Activated naive CD4-positive, alpha-beta T cell treated with anti-CD3 and anti-CD28 coated beads, Interleukin-2, amount 50 U/mL, for 16 hours (primary cell): Measurements from ENCODE around the gene PTPRCAP.

Source experiments
- DNase-seq: peaks from one replicate; pipeline ENCODE4 v3.0.0-alpha.2; 2020

The PTPRCAP gene

GRCh38 chr11:67464411-67465188 is 27.1 kb upstream of the PTPRCAP start:
- DNase-seq, result peak; percentile 90

GRCh38 chr11:67463680-67464410 is 26.4 kb upstream of the PTPRCAP start:
- no peak for DNase-seq

DNA sequence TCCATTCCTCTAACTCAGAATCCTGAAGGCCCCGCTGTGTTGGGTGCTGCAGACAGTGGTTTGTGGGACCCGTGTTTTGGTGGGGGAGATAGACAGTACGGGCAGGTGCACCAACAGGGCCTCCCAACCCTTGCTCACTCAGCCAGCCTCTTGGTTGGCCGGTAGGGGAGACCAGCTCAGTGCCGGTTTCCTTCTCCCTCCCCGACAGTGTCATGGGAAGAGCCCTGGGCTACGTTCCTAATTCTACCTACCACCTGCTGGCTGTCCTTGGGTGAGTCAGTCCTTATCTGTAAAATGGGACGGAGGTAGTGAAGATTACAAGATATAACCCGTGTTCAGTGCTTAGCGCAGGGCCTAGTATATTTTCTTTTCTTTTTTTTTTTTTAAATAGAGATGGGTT is 25.7 kb upstream of the PTPRCAP start:
- no peak for DNase-seq

- DNase-seq, result no peak
Observed at GRCh38 chr11:67458266-67458665, 20.8 kb upstream of the PTPRCAP start.

DNA sequence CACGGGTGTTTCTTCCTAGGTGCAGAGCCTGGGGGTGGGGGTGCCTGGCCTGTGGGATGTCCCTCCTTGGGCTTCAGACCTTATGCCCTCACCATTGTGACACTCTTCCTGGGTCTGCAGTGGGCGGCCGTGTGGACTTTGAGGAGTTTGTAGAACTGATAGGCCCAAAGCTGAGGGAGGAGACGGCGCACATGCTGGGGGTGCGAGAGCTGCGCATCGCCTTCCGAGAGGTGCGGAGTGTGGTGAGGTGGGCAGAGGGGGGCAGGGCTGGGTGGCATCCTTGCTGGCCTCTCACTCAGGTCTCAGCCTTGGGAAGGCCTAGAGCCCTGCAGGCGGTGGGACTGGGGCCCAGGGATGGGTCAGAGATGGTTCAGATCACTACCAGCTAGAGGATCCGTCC is 20.0 kb upstream of the PTPRCAP start:
- no peak for DNase-seq

GRCh38 chr11:67456068-67456705 is 18.7 kb upstream of the PTPRCAP start:
- DNase-seq, result no peak

GRCh38 chr11:67455054-67455453 is 17.6 kb upstream of the PTPRCAP start, which contains the start of gene CABP4:
Gene CABP4, plus strand, starts transcription at chr11:67455354. Its CDS starts 70 bp downstream, at chr11:67455424.
- no peak for DNase-seq

DNA sequence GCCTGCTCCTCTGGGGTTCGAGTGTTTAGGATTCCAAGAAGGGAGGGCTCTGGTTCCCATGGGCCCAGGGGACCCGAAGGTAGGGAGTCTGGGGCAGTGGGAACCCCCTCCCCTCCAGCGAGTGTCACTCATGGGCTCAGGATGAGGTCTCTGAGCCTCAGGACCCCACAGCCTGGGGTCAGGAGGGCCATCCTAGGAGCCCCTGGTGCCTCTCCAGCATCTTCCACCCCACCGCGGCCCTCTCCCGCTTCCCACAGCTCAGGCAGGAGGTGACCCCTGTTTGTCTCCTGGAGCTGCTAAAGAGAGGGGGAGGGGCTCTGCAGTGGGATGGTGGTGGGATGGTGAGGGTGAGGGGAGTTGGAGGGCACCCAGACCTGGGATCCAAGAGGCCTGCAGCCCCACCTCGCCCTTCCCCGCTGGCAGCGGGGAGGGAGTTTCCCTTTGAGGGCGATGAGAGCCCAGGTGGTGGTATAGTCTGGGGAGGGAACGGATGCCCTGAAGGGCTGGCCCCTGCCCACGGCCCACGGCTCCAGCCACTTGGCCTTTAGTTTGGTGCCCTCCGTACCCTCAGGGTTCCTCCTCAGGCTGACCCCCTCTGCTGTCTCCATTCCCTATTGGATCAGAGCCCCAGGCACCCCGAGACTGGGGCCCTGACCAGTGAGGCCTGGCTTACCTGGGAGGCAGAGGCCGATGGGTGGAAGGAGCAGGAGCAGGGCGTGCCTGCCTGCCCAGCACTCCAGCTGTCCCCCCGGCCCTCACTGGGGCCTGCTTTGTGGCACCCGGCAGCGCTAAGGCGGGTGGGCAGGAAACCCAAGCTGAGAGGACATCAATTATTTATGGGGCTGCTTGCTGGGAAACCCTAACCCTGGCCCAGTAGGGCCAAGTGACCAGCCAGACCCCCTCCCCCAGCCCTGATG is 16.6 kb upstream of the PTPRCAP start:
- no peak for DNase-seq

DNA sequence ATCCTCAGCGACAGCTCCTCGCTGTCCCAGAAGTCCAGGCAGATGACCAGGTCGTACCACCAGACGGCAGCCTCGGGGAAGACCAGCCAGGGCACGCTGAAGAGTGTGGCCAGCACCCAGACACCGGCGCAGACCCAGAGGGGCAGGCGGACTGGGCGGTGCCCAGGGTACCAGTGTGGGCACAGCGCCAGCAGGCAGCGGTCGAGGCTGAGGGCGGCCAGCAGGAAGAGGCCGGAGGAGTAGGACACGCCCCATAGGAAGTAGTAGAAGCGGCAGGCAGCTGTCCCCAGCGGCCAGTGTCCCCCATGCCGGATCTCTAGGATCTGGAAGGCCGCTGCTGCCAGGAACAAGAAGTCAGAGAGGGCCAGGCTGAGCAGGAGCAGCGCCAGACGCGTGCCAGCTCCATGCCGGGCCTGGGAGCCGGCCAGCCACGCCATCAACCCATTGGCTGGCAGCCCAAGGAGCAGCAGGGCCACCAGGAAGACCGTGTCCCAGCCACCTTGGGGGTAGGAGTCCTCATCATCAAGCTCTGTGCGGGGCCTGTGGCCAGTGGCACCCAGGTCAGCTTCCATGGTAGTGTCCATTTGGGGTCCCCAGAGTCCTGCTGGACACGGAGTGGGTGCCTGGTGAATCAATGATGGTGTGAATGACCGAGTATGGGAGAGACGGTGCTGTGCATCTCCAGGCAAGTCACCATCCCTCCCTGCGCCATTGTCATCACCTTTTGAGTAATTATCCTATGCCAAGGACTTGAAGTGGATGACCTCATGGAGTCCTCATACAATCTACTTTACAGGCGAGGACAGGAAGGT is 14.9 kb upstream of the PTPRCAP start, which contains the start of gene GPR152:
TSS of gene GPR152 (minus strand) at position 589 of the 812 bp plus-strand sequence. CDS start at position 584, 5 bp downstream.
- no peak for DNase-seq

DNA sequence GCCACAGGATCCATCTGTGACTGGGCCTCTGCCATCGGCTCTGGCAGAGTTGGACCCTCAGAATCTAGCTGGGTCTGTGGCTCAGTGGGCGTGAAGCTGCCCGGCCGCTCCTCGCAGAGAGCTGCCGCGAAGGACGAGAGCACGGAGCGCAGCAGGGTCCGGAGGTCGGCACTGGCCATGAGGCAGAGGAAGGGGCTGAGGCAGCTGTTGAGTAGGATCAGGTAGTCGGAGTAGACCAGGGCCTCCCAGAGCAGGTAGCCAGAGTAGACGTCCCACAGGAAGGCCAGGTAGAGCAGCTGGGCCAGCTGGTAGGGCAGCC is 14.1 kb upstream of the PTPRCAP start:
- DNase-seq, result no peak

GRCh38 chr11:67450796-67451657 is 13.5 kb upstream of the PTPRCAP start:
- no peak for DNase-seq

DNA sequence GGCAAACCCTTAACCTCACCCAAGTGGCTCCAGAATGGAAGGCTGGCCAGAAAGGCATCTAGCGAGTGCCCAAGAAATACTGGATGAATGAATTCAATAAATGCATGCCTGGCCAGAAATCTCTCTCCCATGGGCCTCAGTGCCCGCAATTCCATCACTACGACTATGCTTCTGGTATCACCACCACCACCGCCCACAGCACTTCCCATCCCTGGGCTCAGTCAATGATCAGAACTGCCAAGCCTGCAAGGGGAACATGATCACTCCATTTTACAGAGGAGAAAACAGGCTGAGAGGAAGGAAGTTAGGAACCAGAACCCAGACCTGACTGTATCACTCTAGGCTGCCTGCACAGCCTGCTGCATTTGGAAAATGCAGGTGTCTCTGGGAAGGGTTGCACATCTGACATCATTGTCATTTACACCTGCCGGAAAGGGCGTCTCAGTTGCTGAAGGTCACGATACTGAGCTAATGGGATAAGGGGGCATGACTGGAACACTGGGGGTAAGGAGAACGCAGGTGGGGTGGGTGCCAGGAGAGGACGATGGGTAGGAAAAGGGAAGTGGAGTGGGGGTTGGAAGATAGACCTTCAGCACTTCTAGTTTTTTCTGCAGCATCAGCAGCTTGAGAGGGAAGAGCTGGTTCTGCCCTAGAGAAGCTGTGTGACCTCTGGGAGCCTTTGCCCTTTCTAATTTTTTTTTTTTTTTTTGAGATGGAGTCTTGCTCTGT is 11.8 kb upstream of the PTPRCAP start:
- DNase-seq, result no peak

DNA sequence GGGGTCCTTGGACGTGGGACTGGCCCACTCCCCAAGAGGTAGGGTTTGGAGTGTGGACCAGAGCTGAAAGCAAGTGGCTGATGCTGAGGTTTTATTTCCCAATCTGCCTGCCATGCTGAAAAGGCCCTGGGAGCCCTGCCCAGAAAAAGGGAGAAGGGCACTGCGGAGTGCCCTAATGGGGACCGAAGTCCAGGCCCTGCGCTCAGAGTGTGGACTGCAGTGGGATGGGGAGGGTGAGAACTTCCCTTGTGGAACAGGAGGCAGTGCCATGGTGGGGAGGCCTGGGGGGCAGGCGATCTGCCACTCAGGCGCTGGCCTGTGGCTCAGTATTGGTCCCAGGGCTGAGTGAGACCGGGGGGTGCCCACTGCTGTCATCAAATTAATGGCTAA is 10.7 kb upstream of the PTPRCAP start:
- DNase-seq, result no peak

DNA sequence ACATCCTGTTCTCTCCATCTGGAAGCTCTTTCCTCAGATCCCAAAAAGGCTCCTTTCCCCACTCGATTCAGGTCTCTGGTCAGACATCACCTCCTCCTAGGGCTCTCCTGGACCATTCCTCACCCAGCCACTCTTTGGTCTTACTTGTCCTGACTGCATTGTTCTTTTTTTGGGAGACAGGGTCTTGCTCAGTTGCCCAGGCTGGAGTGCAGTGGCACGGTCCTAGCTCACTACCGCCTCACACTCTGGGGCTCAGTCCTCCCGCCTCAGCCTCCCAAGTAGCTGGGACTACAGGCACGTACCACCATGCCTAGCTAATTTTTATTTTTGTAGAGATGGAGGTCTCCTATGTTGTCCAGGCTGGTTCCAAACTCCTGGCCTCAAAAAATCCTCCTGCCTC is 8.0 kb upstream of the PTPRCAP start:
- no peak for DNase-seq

DNA sequence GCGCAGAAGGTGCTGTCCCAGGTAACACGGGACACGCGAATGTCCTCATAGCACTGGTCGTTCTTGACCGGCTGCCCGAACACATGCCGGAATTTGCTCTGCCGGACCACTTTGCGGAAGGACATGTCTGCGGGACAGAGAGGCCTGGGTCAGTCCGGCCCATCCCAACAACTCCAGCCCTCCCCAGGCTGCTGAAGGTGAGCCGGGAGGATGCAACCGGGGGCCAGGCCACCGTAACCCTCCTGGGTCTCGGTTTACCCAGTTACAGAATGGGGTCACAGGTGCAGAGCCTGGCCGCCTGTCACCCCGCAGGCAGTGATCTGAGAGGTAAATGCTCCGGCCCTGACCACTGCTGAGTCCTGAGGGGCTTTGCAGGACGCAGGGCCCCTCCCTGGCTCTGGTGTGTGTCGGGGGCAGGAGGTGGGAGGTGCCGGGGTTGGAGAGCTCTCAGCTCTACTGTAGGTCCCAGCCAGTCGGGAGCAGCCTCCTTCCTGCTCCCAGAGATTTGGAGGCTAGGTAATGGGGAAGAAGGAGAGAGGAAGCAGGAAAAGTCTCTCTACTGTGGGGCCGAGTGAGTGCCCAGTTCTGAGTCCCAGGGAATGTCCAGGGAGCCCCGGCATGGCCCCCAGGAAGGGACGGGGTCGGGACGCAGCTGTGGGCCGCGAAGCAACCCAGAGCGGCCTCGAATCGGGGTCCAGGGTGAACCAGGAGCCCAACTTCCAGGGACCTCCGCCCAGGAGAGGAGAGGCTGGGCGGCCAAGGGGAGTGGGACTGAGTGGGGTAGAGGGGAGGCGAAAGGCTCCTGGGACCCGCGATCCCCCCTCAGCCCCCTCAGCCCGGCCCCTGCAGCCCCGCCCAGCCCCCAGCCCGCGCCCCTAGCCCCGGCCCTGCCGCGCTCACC is 5.3 kb upstream of the PTPRCAP start:
- no peak for DNase-seq

- DNase-seq, result no peak
Observed at GRCh38 chr11:67441731-67442351, 4.4 kb upstream of the PTPRCAP start.

GRCh38 chr11:67441098-67441563 is 3.6 kb upstream of the PTPRCAP start:
- no peak for DNase-seq
